Neural progenitor cell (in vitro differentiated cells): ENCODE measurements around the gene NOX5. TPM values are rescaled to one million over a fixed set of nuclear protein-coding genes. Genes with fewer than 3 reads are reported as not detected.

ENCODE experiments used
- DNase-seq: peaks from one replicate; pipeline ENCODE4 v3.0.0-alpha.2; 2016; ENCODE audit warnings: low spot score
- H2AFZ ChIP-seq: fragments of 200-600 bp; sonication (generic); replicated peaks from 2 replicates; pipeline ENCODE4 v1.6.1; 2016; ENCODE audit warnings: antibody characterized with exemption
- H3F3A ChIP-seq: fragments of 200-600 bp; sonication (generic); 2 replicates; pipeline ENCODE4 v1.6.1; 2016; ENCODE audit warnings: antibody characterized with exemption, low read depth
- H3K27ac ChIP-seq: fragments of 200-600 bp; sonication (generic); 2 replicates; pipeline ENCODE4 v1.5.1; 2016; ENCODE audit warnings: mild to moderate bottlenecking
- H3K27me3 ChIP-seq: fragments of 200-600 bp; sonication (generic); 2 replicates; pipeline ENCODE4 v1.6.1; 2016; ENCODE audit warnings: mild to moderate bottlenecking, moderate library complexity
- H3K36me3 ChIP-seq: fragments of 200-600 bp; sonication (generic); 2 replicates; pipeline ENCODE4 v1.5.1; 2016
- H3K4me1 ChIP-seq: fragments of 200-600 bp; sonication (generic); 2 replicates; pipeline ENCODE4 v1.6.1; 2016; ENCODE audit warnings: mixed run types
- H3K4me2 ChIP-seq: fragments of 200-600 bp; sonication (generic); 2 replicates; pipeline ENCODE4 v1.6.1; 2016
- H3K4me3 ChIP-seq: fragments of 200-600 bp; sonication (generic); 2 replicates; pipeline ENCODE4 v1.5.1; 2016
- H3K79me2 ChIP-seq: fragments of 200-600 bp; sonication (generic); 2 replicates; pipeline ENCODE4 v1.6.1; 2016; ENCODE audit warnings: low read depth
- H3K9ac ChIP-seq: fragments of 200-600 bp; sonication (generic); 2 replicates; pipeline ENCODE4 v1.6.1; 2016
- H3K9me3 ChIP-seq: fragments of 200-600 bp; sonication (generic); 2 replicates; pipeline ENCODE4 v1.5.1; 2016; ENCODE audit warnings: low read depth
- H4K20me1 ChIP-seq: fragments of 200-600 bp; sonication (generic); 2 replicates; pipeline ENCODE4 v1.6.1; 2016; ENCODE audit warnings: low read depth
- H3K27ac Mint-ChIP-seq: 3 replicates; pipeline ENCODE4 v1.8.0; 2021; ENCODE audit warnings: mixed read lengths
- H3K27me3 Mint-ChIP-seq: 2 replicates; pipeline ENCODE4 v1.8.0; 2022; ENCODE audit warnings: low read depth, mild to moderate bottlenecking, inconsistent platforms, moderate library complexity, mixed read lengths; ENCODE audit not compliant: insufficient read depth
- H3K36me3 Mint-ChIP-seq: 3 replicates; pipeline ENCODE4 v1.8.0; 2021; ENCODE audit warnings: mixed read lengths
- H3K4me1 Mint-ChIP-seq: 3 replicates; pipeline ENCODE4 v1.8.0; 2021; ENCODE audit warnings: mixed read lengths
- H3K4me3 Mint-ChIP-seq: 3 replicates; pipeline ENCODE4 v1.8.0; 2021; ENCODE audit warnings: mild to moderate bottlenecking, moderate library complexity, mixed read lengths
- H3K9me3 Mint-ChIP-seq: 3 replicates; pipeline ENCODE4 v1.8.0; 2020; ENCODE audit warnings: mixed read lengths
- EZH2 ChIP-seq: fragments of 200-600 bp; sonication (generic); IDR thresholded peaks from 2 replicates; pipeline ENCODE4 v1.6.1; 2017; ENCODE audit warnings: antibody characterized with exemption, mild to moderate bottlenecking, moderate library complexity
- EZH2phosphoT487 ChIP-seq: fragments of 200-600 bp; sonication (generic); IDR thresholded peaks from 2 replicates; pipeline ENCODE4 v1.6.1; 2017; ENCODE audit warnings: antibody characterized with exemption
- total RNA-seq: library from RNA; depleted of rRNA; stranded (reverse); fragments of >200 nt; gene quantifications from 2 replicates; pipeline ENCODE4 v1.2.3, GENCODE V29; 2015; ENCODE audit warnings: low replicate concordance
- TF ChIP-seq, protein P1 (sequence below): fragments of 200-600 bp; sonication (generic); IDR thresholded peaks from 2 replicates; pipeline ENCODE4 v1.5.1; 2017; ENCODE audit warnings: antibody characterized with exemption, mild to moderate bottlenecking

The NOX5 gene
- total RNA-seq, 1 donor from 2014 or later = not detected

DNA sequence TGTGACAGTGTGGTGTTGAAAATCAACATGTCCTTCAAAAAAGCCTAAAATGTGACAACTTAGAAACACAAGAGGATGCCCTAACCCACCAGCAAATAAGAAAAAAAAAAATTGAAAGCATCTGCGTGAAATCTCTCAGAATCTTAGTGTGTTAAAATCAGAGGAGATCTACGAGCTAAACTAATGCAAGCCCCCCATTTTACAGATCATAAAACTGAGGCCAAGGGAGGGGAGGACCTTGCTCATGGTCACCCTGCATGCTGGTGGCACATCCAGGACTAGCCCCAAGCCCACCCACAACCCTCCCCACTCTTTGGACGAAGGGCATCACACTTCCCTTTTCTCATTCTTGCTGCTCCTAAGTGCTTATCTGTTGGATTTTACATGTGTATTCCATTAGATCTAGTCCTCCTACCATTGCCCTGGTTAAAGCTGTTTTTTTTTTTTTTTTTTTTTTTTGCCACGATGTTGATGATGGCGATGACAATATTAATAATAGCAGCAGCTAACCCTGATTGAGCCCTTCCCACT is 29.1 kb upstream of the NOX5 start:
- Histone ChIP-seq H3K9me3 (no peaks in the 10 kb centered on the region), H3K36me3 (no peaks in the 10 kb centered on the region), H3K27me3 (no peaks in the 10 kb centered on the region), H3K4me2 (no peak overlapping the region), H3K4me3 (no peak overlapping the region), H3K79me2 (no peaks in the 10 kb centered on the region), H3K27ac (no peak overlapping the region), H3K9ac (no peak overlapping the region), H3K4me1 (no peaks in the 10 kb centered on the region), H3F3A (no peaks in the 10 kb centered on the region), H4K20me1 (no peaks in the 10 kb centered on the region), H2AFZ (no peak overlapping the region)
- Mint-ChIP-seq H3K4me1 (peaks cover 5% of the 10 kb centered on the region), H3K36me3 (no peaks in the 10 kb centered on the region), H3K9me3 (peaks cover 4% of the 10 kb centered on the region), H3K27me3 (peaks cover 3% of the 10 kb centered on the region), H3K27ac (no peak overlapping the region), H3K4me3 (no peak overlapping the region)
- no peak for DNase-seq
- TF ChIP-seq, protein P1, sequence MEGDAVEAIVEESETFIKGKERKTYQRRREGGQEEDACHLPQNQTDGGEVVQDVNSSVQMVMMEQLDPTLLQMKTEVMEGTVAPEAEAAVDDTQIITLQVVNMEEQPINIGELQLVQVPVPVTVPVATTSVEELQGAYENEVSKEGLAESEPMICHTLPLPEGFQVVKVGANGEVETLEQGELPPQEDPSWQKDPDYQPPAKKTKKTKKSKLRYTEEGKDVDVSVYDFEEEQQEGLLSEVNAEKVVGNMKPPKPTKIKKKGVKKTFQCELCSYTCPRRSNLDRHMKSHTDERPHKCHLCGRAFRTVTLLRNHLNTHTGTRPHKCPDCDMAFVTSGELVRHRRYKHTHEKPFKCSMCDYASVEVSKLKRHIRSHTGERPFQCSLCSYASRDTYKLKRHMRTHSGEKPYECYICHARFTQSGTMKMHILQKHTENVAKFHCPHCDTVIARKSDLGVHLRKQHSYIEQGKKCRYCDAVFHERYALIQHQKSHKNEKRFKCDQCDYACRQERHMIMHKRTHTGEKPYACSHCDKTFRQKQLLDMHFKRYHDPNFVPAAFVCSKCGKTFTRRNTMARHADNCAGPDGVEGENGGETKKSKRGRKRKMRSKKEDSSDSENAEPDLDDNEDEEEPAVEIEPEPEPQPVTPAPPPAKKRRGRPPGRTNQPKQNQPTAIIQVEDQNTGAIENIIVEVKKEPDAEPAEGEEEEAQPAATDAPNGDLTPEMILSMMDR = no peak
- no peak for TF ChIP-seq EZH2
- no peak for TF ChIP-seq EZH2phosphoT487

DNA sequence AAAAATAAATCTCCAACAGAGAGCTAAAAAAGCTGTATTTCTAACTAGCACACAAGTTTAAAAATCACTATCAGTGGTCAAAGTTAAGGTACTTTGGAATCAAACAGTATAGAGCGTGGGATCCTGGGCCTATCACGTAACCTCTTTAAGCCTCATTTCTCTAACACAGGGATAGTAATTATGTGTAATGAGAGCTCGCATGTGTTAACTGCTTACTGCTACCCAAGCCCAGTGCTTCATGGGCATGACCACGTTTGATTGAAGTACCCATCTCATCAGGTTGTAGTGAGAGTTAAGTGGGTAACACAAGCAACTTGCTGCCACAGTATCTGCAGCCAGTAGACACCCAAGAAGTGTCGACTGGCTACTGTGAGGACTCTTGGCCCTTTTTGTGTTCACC is 28.2 kb upstream of the NOX5 start:
- H3K4me3 Mint-ChIP-seq = no peak overlapping the region
- Histone ChIP-seq H3K9ac (no peak overlapping the region), H3K36me3 (no peaks in the 10 kb centered on the region), H3K4me2 (no peak overlapping the region), H3K27ac (no peak overlapping the region), H3F3A (no peaks in the 10 kb centered on the region), H3K27me3 (no peaks in the 10 kb centered on the region), H3K9me3 (no peaks in the 10 kb centered on the region), H2AFZ (no peak overlapping the region), H3K4me1 (no peaks in the 10 kb centered on the region), H4K20me1 (no peaks in the 10 kb centered on the region), H3K4me3 (no peak overlapping the region), H3K79me2 (no peaks in the 10 kb centered on the region)
- no peaks in the 10 kb centered on the region for H3K36me3 Mint-ChIP-seq
- H3K9me3 Mint-ChIP-seq = peaks cover 4% of the 10 kb centered on the region
- TF ChIP-seq EZH2phosphoT487 (no peak), EZH2 (no peak)
- TF ChIP-seq, protein P1 = no peak
- H3K27ac Mint-ChIP-seq = no peak overlapping the region
- peaks cover 14% of the 10 kb centered on the region for H3K4me1 Mint-ChIP-seq
- peaks cover 5% of the 10 kb centered on the region for H3K27me3 Mint-ChIP-seq
- no peak for DNase-seq

DNA sequence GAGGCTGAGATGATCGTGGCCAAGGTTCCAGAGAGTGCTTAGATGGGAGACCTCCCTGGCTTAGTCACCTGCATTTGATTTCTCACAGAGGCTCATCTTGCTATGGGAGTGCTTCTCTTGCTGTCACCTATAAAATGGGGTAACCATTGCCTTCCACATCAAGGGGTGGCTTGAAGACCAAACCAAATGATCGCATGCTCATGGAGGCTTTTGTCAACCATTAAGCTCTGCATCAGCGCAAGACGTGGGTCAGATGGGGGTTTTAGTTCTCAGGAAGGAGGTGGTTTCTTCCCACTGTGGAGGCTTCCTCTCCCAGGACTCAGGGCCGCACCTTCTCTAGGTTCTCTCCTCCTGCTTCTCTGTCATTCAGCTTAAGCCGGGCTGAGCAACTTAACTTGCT is 27.4 kb upstream of the NOX5 start:
- no peak overlapping the region for H3K4me3 ChIP-seq
- H2AFZ ChIP-seq = no peak overlapping the region
- Mint-ChIP-seq H3K4me3 (no peak overlapping the region), H3K27ac (no peak overlapping the region), H3K36me3 (no peaks in the 10 kb centered on the region), H3K9me3 (peaks cover 4% of the 10 kb centered on the region), H3K4me1 (peaks cover 22% of the 10 kb centered on the region), H3K27me3 (peaks cover 7% of the 10 kb centered on the region)
- H4K20me1 ChIP-seq = no peaks in the 10 kb centered on the region
- no peak for DNase-seq
- no peak overlapping the region for H3K27ac ChIP-seq
- H3K27me3 ChIP-seq = no peaks in the 10 kb centered on the region
- H3K36me3 ChIP-seq = no peaks in the 10 kb centered on the region
- H3K4me2 ChIP-seq = no peak overlapping the region
- H3K4me1 ChIP-seq = no peaks in the 10 kb centered on the region
- no peak overlapping the region for H3K9ac ChIP-seq
- no peaks in the 10 kb centered on the region for H3K79me2 ChIP-seq
- H3K9me3 ChIP-seq = no peaks in the 10 kb centered on the region
- no peaks in the 10 kb centered on the region for H3F3A ChIP-seq
- TF ChIP-seq EZH2 (no peak), EZH2phosphoT487 (no peak)
- TF ChIP-seq, protein P1 = no peak
